OCI-M2 (cell line): ENCODE measurements around the gene RPP14.

Experiments used
- DNase-seq: peaks from one replicate; lab custom pipeline; 2025; ENCODE audit not compliant: unreplicated experiment; lab: John Stamatoyannopoulos, UW

RPP14 gene

DNA sequence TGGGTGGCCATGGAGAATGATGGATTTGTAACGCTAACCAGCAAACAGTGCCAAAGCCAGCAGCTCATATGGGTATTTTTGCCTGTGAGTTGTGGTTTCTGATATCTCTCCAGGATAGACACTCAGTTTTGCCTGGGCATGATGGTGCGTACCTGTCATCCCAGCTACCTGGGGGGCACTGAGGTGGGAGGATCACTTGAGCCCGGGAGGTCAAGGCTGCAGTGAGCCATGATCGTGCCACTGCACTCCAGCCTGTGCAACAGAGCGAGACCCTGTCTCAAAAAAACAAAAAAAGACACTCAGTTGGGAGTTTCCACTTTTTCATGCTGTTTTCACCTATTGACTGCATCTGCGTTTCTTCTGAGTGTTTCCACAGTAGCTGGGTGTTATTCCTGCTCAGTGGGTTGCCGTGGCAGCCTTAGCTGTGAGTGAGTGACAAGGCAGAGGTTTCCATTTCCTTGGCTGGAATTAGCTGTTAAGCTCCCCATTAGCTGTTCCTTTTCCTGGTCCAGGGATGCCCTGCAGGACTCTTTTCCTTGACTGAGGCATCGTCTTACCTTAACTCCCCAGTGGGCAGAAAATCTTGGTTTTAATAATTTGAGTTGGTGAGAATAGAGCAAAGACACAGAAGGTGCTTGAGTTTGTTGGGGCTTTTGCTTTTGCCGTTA, 14.2 kb upstream of the RPP14 start:
- DNase-seq = no peak

DNA sequence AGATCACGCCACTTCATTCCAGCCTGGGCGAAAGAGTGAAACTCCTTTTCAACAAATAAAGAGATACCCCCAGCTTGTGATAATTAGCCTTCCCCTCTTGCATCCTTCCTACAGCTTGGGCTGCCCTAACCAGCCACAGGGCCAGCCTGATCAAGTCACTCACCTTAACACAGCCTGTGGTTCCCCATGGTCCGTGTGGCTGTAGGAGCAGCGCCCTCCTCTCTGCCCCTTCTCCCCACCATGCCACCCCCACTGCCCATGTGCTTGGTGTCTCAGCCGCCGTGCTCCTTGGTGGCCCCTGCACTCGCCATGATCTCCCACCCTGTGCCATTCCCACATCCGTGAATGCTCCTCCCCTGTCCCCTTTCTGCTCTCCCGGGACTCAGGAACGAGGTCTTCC, 13.2 kb upstream of the RPP14 start:
- DNase-seq = no peak

DNA sequence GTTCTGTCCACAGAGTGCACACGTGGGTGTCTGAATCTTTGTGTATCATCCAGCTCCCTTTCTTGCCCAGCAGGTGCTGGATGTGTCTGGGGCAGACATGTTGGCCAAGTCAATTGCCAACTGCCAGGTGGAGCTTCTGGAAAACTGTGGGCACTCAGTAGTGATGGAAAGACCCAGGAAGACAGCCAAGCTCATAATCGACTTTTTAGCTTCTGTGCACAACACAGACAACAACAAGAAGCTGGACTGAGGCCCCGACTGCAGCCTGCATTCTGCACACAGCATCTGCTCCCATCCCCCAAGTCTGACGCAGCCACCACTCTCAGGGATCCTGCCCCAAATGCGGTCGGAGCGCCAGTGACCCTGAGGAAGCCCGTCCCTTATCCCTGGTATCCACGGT, 12.5 kb upstream of the RPP14 start:
- DNase-seq = no peak

DNA sequence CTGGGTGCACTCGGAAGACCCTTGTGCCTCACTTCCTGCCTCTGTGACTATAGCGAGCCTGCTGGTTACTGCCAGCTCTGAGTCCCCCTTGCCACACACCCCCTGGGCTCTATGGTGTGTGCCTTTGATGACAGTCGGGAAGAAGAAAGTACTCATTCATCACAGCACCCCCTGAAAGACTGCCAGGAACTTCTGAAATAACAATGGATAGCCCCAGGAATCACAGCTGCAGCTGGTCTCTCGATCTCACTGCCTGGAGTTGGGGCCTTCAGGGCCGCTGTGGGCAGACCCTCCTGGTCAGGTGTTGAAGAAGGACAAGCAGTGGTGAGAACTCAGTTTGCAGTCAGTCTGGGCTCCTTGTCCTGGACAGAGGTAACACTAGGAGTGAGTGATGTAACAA, 9.8 kb upstream of the RPP14 start:
- DNase-seq = no peak

DNA sequence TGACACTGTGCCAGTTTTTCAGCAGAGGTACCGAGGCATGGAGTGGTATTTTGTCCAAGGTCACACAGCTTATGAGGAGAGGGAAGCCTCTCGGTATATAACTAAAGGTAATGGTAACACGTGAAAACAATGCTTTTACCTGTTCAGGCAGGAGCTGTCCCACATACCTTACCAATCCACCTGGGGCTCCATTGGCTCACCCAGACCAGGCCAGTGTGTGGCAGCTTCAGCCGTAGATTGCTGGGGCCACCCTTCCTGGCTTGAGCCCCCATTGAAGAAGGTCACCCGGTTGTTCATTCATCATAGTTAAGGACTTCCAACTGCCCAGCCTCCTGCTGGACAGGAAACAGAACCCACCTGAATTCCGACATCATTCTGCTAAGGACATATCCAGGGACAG, 9.2 kb upstream of the RPP14 start:
- no peak for DNase-seq

DNA sequence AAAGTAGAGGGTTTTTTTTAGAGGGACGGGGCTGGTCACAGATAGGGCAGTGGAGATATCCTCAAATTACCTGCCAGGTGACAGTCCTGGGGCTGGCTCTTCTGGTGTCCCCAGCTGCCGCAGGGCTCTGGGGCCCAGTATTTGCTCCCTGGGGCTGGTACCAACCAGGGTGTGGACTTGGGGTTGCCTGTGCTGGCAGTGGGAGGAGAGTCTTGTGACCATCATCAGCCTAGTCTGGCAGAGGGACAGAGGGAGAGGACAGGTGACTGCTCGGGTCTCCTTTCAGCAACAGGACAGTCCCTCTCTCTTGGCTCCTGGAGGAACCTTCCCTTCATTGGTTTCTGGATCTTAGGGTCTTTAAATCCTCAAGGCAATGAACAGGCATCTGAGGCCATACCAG, 7.9 kb upstream of the RPP14 start:
- DNase-seq = no peak

DNA sequence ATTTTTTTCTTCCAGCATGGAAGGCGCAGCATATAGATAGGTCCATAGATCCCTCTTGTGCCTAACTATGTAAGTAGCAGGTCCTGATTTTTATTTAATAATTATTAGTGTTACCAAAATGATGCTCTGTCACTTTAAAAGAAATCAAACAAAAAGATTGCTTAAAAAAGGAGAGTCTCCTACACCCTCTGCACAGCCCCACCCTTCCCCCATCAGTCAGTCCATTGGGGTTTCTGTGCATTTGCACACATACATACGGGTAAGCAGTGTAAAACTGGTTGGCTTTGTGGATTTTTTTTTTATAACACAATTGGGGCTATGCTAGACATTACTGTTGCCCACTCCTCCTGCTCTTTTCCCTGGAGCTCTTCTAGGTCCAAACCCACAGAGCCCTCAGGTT, 7.0 kb upstream of the RPP14 start:
- DNase-seq = no peak

DNA sequence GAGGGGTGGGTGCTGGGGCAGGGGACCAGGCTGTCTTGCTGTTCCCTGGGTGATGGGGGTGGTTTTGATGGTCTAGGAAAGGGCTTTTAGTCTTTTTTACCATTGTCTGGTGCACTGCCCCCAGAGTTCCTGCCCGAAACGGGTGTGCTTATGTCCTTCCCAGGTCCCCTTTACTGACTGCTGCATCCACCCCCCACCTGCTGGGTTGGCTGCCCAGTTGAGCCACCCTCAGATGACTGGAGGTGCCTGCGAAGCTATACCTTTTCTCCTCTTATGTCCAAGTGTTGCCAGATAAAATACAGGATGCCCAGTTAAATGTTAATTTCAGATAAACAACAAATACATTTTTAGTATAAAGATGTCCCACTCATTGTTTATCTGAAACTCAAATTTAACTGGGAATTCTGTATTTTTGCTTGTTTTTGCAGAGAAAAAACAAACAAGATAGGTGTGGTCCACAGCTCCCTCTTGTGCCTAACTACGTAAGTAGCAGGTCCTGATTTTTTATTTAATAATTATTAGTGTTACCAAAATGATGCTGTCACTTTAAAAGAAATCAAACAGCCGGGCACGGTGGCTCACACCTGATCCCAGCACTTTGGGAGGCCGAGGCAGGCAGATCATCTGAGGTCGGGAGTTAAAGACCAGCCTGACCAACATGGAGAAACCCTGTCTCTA, 6.1 kb upstream of the RPP14 start:
- no peak for DNase-seq

DNA sequence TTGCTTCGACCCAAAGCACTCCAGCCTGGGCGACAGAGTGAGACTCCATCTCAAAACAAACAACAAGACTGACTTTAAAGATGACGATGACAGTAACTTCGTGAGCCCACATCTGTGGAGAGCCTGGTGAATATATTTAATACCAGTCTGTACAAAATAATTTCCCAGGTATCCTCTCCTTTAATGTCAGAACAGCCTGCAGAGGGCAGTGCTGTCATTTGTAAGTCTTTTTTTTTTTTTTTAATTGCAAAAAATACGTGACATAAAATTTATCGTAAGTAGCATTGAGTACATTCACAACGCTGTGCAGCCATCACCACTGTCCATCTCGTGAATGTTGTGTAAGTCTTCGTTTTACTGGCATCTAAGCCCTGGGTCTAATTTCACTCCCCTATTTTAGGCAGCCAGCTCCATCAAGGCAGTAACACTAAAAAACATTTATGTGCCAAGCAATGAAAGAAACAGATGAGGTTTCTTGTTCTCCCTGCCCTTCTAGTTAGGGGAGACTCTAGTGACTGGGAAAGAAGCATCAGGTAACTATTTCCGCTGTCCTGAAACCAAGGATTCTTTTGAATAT, 1.7 kb downstream of the RPP14 start:
- DNase-seq = no peak

DNA sequence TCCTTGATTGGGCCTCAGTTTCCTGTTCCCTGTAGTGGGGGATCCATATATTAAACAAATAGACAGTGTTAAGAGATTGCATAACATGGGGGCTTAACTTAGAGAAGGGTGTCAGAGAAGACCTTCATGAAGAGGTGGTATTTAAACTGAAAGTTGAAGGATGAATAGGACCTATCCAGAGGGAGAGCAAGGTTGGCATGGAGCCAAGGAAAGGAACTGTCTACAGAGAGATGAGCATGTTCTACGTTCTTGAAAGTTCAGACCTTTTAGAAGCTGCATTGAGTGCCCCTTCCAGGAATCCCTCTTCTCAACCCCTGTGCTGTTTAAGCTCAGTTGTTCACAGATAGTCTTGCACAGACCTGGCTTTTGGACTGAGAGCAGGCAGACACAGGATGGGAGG, 2.7 kb downstream of the RPP14 start:
- no peak for DNase-seq

DNA sequence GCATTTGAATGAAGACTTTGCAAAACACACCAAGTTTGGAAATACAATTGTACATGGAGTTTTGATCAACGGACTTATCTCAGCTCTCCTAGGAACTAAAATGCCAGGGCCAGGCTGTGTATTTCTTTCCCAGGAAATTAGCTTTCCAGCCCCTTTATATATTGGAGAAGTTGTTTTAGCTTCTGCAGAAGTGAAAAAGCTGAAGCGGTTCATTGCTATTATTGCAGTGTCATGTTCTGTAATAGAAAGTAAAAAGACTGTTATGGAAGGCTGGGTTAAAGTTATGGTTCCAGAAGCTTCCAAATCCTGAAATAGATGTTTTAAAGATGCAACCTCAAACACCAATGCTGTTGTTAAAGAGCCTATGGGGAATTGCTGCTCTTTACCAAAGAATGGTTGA, 11.8 kb downstream of the RPP14 start:
- DNase-seq = no peak

DNA sequence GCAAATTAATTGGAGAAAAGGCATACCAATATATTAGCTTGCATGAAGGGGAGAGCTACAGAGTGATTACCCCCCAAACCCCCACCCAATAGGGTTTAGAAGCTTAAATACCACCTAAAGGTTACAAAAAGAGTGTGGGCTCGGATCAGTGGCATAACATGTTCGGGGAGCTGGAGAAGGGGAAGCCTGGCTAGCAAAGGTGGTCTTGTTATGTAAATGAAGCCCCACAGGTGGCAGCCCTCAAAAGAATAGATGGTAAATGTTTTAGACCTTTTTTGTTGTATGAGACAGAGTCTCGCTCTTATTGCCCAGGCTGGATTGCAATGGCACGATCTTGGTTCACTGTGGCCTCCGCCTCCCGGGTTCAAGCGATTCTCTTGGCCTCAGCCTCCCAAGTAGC, 15.7 kb downstream of the RPP14 start:
- no peak for DNase-seq

DNA sequence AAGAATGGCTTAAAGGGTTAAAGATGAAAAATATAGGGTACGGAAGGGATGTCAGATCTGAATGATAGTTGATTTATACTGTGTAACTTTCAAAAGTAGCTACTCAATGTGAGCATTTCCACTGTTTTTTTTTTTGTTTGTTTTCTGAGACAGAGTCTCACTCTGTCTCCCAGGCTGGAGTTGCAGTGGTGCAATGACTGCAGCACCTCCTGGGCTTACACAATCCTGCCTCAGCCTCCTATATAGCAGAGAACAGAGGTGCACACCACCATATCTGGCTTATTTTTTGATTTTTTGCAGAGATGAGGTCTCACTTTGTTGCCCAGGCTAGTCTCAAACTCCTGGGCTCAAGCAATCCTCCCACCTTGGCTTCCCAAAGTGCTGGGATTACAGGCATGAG, 16.7 kb downstream of the RPP14 start:
- DNase-seq = no peak

DNA sequence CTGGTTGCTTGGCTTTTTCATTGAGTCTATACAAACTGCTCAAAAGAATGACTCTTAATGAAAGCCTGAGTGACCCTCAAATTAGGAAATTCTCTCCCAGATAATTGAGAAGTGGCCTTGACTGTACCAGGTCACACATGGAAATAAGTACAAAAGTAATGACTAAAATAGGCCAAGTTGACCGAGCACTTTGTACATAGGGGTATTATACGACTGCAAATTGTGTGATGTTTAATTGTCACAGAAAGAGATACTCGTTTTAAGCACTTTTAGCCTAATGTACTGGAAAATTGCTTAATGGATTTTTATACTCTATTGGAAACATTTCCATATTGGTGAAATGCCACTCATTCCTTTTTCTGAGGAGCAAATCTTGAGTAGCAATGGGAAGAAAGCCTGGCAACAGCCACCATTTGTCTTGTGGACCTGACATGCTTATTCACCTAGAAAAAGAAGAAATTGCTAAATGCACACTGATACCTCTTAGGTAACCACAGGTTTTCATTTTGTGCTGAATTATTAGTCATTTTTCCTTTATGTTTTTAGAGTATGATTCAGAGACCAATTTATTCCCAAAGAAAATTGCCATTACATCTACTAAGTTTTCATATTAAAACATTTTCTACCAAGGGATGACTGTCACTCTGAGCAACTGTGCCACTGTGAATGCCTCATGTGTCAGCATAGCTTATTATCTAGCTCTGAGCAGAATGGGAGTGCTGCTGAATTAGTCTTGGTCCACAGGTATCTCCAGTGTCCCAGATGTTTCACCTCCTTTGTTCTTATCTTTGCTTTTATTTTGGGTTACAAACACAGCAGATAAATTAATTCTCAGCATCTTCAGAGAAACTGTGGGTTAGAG, 17.7 kb downstream of the RPP14 start:
- no peak for DNase-seq

DNA sequence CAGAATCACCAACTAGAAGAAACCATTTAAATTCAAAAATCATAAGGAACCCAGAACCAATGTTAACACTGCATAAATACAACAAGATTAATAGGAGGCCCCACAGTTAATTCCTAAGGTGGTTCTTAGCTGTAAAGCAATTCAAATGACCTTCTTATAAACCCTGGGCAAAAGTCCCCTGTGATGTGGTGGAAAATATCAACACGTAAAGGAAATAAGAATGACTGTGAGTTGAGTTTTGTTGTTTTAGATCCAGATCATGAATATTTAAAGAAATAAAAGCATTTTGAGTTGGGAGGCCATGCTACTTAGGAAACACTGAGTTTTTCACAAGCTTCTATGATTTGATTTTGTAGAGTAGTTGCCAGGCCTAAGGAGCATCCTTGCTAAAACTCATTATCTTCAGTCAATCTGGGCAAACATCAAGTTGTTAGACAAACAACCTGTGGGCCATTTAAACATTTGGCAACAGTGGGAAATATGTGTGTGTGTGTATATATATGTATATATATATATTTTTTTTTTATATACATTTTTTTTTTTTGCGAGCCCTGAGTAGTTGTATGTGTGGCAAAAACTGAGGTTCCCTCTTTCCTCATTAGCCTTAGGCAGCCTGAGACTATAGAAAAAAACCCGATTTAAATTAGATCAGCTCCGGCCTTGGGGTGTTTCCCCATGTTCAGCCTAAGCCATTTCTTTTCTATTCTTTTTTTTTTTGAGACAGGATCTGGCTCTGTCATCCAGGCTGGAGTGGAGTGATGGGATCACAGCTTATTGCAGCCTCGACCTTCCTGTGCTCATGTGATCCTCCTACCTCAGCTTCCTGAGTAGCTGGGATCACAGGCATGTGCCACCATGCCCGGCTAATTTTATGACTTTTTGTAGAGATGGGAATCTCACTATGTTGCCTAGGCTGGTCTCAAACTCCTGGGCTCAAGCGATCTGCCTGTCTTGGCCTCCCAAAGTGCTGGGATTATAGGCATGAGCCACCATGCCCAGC, 18.6 kb downstream of the RPP14 start:
- no peak for DNase-seq

DNA sequence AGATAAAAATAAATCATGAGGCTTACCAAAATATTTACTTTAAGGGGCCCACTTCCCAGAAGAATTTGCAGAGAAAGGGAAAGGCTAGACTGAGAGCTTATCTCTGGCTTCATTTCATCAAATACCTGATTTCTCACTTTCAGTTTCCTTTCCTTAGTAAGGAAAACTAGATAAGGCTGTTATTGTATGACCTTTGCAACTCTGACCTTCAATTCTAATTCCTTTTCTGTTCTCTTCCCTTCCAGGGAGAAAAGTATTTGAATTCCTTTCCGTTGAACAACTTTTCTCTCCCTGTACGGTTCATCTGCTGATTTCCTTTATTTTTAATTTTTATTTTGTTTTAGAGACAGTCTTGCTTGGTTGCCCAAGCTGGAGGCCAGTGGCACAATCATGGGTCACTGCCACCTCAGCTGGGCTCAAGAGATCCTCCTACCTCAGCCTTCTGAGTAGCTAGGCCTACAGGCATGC, 19.5 kb downstream of the RPP14 start:
- DNase-seq = no peak

DNA sequence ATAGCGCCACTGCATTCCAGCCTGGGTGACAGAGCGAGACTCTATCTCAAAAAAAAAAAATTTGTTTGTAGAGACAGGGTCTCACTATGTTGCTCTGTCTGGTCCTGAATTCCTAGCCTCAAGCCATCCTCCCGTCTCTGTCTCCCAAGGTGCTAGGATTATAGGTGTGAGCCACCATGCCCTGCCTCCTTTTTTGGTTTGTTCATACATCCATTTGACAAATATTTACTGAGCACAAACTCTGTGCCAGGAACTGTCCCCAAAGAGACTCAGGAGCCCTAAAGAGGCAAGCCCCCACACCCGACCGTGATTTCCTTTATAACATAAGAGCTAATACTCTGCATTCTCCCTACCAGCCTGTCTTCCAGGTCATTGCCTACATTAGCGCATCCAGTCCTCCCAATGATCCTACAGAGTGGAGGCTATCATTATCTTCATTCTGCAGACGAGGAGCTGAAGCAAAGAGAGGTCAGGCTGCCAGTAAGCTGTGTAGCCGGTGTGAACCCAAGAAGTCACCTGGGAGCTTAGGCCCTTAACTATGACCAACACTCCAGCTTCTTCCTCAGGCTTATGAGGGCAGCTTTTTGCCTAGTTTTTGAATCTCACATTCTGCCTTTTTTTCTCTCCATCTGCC, 20.3 kb downstream of the RPP14 start:
- no peak for DNase-seq

DNA sequence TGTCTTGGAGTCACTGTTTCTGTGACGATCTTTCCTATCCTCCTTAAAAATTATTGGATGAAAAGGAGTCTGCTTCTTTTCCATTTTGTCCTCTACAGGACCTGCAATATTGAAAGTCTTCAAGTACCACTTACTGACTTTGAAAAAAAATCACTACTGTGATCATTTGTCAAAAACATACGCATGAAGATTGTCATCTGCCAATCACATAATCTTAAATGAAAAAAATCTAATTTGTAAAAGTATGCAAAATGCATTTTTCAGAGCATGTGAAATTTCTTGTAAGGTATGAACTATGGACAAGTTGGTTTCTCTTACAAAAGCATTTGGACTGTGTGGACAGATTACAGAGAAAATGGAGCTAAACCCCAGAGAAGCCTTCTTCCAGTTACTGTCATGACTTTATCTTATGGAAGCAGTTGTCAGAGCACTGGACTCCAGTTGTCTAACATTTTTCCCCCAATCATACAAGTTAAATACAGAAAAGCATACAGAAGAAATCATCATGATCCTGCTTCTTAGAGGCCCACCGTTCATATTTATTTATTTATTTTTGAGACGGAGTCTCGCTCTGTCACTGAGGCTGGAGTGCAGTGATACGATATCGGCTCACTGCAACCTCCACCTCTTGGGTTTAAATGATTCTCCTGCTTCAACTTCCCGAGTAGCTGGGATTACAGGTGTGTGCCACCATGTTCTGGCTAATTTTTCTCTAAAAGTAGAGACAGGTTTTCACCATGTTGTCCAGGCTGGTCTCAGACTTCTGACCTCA, 23.3 kb downstream of the RPP14 start:
- no peak for DNase-seq

DNA sequence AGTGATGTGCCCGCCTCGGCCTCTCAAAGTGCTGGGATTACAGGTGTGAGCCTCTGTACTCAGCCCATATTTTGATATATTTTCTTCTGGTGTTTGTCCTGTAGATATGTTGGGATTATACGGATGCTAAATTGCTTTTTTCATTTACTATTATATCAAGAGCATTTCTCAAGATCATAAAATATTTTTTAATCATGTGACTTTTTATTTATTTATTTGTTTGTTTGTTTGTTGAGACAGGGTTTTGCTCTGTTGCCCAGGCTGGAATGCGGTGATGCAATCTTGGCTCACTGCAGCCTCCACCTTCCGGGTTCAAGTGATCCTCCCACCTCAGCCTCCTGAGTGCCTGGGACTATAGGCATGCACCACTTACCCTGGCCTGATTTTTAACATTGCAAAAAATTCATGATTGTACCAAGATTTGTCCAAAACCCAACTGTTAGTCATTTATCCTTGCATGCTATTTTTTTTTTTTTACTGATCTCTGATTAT, 23.9 kb downstream of the RPP14 start:
- no peak for DNase-seq
